Measurements from ENCODE around the gene SLC7A6OS.

Gene SLC7A6OS

GRCh38 chr16:68324336-68324735 is 13.6 kb upstream of the SLC7A6OS start:
- TF ChIP-seq TEAD4 (IDR thresholded peaks at IDR 0.05), result no peak
- no peak for TF ChIP-seq NFIC (IDR thresholded peaks at IDR 0.05)

- TF ChIP-seq TEAD4 (IDR thresholded peaks at IDR 0.05) (no peak), CEBPB (IDR thresholded peaks at IDR 0.05) (no peak), TCF12 (IDR thresholded peaks at IDR 0.05; ENCODE audit: low read depth) (no peak), EP300 (IDR thresholded peaks at IDR 0.05; ENCODE audit: borderline replicate concordance) (no peak), TAF1 (IDR thresholded peaks at IDR 0.05; ENCODE audit: low read depth) (no peak), RAD21 (IDR thresholded peaks at IDR 0.05; ENCODE audit: low read depth) (no peak), NFIC (IDR thresholded peaks at IDR 0.05) (no peak), YY1 (IDR thresholded peaks at IDR 0.05; ENCODE audit: low read depth) (no peak), CREB1 (IDR thresholded peaks at IDR 0.05; ENCODE audit: low read depth) (no peak), FOXM1 (IDR thresholded peaks at IDR 0.05; ENCODE audit: borderline replicate concordance, low read depth) (no peak), ZBTB7A (IDR thresholded peaks at IDR 0.05; ENCODE audit: low read depth) (no peak), EGR1 (IDR thresholded peaks at IDR 0.05) (no peak), USF1 (IDR thresholded peaks at IDR 0.05) (no peak)
- TF ChIP-seq, protein P1, sequence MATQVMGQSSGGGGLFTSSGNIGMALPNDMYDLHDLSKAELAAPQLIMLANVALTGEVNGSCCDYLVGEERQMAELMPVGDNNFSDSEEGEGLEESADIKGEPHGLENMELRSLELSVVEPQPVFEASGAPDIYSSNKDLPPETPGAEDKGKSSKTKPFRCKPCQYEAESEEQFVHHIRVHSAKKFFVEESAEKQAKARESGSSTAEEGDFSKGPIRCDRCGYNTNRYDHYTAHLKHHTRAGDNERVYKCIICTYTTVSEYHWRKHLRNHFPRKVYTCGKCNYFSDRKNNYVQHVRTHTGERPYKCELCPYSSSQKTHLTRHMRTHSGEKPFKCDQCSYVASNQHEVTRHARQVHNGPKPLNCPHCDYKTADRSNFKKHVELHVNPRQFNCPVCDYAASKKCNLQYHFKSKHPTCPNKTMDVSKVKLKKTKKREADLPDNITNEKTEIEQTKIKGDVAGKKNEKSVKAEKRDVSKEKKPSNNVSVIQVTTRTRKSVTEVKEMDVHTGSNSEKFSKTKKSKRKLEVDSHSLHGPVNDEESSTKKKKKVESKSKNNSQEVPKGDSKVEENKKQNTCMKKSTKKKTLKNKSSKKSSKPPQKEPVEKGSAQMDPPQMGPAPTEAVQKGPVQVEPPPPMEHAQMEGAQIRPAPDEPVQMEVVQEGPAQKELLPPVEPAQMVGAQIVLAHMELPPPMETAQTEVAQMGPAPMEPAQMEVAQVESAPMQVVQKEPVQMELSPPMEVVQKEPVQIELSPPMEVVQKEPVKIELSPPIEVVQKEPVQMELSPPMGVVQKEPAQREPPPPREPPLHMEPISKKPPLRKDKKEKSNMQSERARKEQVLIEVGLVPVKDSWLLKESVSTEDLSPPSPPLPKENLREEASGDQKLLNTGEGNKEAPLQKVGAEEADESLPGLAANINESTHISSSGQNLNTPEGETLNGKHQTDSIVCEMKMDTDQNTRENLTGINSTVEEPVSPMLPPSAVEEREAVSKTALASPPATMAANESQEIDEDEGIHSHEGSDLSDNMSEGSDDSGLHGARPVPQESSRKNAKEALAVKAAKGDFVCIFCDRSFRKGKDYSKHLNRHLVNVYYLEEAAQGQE (IDR thresholded peaks at IDR 0.05; ENCODE audit: low read depth), result no peak
- TF ChIP-seq, protein P2, sequence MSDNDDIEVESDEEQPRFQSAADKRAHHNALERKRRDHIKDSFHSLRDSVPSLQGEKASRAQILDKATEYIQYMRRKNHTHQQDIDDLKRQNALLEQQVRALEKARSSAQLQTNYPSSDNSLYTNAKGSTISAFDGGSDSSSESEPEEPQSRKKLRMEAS (IDR thresholded peaks at IDR 0.05), result no peak
These were observed 8.6 kb upstream of the SLC7A6OS start for GRCh38 chr16:68319185-68319908.

DNA sequence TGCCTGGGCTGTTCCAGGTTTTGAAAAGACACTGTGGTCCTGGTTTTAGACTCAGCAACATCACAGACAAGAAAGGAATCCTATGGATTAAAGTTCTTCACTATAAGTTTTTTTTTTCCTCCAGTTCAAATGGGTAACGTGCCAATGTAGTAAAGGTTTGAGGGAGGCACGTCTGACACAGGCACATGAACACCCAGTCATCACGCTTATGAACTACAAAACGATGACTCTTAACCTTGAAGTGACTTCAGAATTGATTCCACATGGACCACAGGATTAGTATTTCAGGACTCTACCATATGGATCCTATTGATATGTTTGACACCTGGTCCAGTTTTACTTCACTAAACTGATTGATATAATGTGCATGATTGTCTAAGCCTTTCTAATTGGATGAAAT is 2.4 kb upstream of the SLC7A6OS start:
- TF ChIP-seq TEAD4 (IDR thresholded peaks at IDR 0.05) (no peak), USF1 (IDR thresholded peaks at IDR 0.05) (no peak), NFIC (IDR thresholded peaks at IDR 0.05) (no peak)
- TF ChIP-seq, protein P2 (IDR thresholded peaks at IDR 0.05), result no peak
- TF ChIP-seq, protein P1 (IDR thresholded peaks at IDR 0.05; ENCODE audit: low read depth), result no peak

- TF ChIP-seq TEAD4 (IDR thresholded peaks at IDR 0.05), result peak; percentile 3; the same call in 1 of the 2 replicates
- no peak for TF ChIP-seq TAF1 (IDR thresholded peaks at IDR 0.05; ENCODE audit: low read depth)
These were observed 341 bp downstream of the SLC7A6OS start for GRCh38 chr16:68310437-68310773.

GRCh38 chr16:68309799-68310198 is 947 bp downstream of the SLC7A6OS start:
- TF ChIP-seq YY1 (IDR thresholded peaks at IDR 0.05; ENCODE audit: low read depth) (no peak), CEBPB (IDR thresholded peaks at IDR 0.05) (no peak), EP300 (IDR thresholded peaks at IDR 0.05; ENCODE audit: borderline replicate concordance) (no peak), NFIC (IDR thresholded peaks at IDR 0.05) (no peak), USF1 (IDR thresholded peaks at IDR 0.05) (no peak), FOXM1 (IDR thresholded peaks at IDR 0.05; ENCODE audit: borderline replicate concordance, low read depth) (no peak), EGR1 (IDR thresholded peaks at IDR 0.05) (no peak), TCF12 (IDR thresholded peaks at IDR 0.05; ENCODE audit: low read depth) (no peak), ZBTB7A (IDR thresholded peaks at IDR 0.05; ENCODE audit: low read depth) (no peak), TAF1 (IDR thresholded peaks at IDR 0.05; ENCODE audit: low read depth) (no peak), CREB1 (IDR thresholded peaks at IDR 0.05; ENCODE audit: low read depth) (no peak), RAD21 (IDR thresholded peaks at IDR 0.05; ENCODE audit: low read depth) (no peak), TEAD4 (IDR thresholded peaks at IDR 0.05) (no peak)
- TF ChIP-seq, protein P1 (IDR thresholded peaks at IDR 0.05; ENCODE audit: low read depth), result no peak
- TF ChIP-seq, protein P2 (IDR thresholded peaks at IDR 0.05), result no peak

All from Ishikawa (cell line).